Smooth muscle cell (in vitro differentiated cells): ENCODE results near the gene UBE3C. TPM values are rescaled to one million over a fixed set of nuclear protein-coding genes. Genes with fewer than 3 reads are reported as not detected.
"Not testable (repeated sequence)": the region's sequence is repeated elsewhere in the genome, so short reads cannot be mapped to it uniquely, and the experiment has no call there.

Source experiments
- DNase-seq: peaks from one replicate; lab custom pipeline; 2025; ENCODE audit not compliant: unreplicated experiment; lab: John Stamatoyannopoulos, UW
- H2AFZ ChIP-seq: fragments of 200-600 bp; sonication (generic); 2 replicates; pipeline ENCODE4 v1.6.0; 2016; ENCODE audit warnings: antibody characterized with exemption, low read depth, mild to moderate bottlenecking
- H3F3A ChIP-seq: fragments of 200-600 bp; sonication (generic); 2 replicates; pipeline ENCODE4 v1.6.0; 2017; ENCODE audit warnings: antibody characterized with exemption, low read depth
- H3K27ac ChIP-seq: fragments of 200-600 bp; sonication (generic); 2 replicates; pipeline ENCODE4 v1.5.1; 2016; ENCODE audit warnings: low read depth, mild to moderate bottlenecking
- H3K27me3 ChIP-seq: fragments of 200-600 bp; sonication (generic); 2 replicates; pipeline ENCODE4 v1.6.1; 2016; ENCODE audit warnings: low read depth, mild to moderate bottlenecking
- H3K36me3 ChIP-seq: fragments of 200-600 bp; sonication (generic); 2 replicates; pipeline ENCODE4 v1.5.1; 2016; ENCODE audit warnings: low read depth
- H3K4me1 ChIP-seq: fragments of 200-600 bp; sonication (generic); 2 replicates; pipeline ENCODE4 v1.5.1; 2016; ENCODE audit warnings: low read depth
- H3K4me2 ChIP-seq: fragments of 200-600 bp; sonication (generic); 2 replicates; pipeline ENCODE4 v1.6.0; 2016; ENCODE audit warnings: mild to moderate bottlenecking
- H3K4me3 ChIP-seq: fragments of 200-600 bp; sonication (generic); 2 replicates; pipeline ENCODE4 v1.5.1; 2016; ENCODE audit warnings: mild to moderate bottlenecking
- H3K79me2 ChIP-seq: fragments of 200-600 bp; sonication (generic); 2 replicates; pipeline ENCODE4 v1.6.0; 2016; ENCODE audit warnings: low read depth, mild to moderate bottlenecking
- H3K9ac ChIP-seq: fragments of 200-600 bp; sonication (generic); 2 replicates; pipeline ENCODE4 v1.6.0; 2016; ENCODE audit warnings: low read depth
- H3K9me3 ChIP-seq: fragments of 200-600 bp; sonication (generic); replicated peaks from 2 replicates; pipeline ENCODE4 v1.5.1; 2016; ENCODE audit warnings: low read depth
- H4K20me1 ChIP-seq: fragments of 200-600 bp; sonication (generic); 2 replicates; pipeline ENCODE4 v1.6.0; 2016; ENCODE audit warnings: low read depth
- CTCF ChIP-seq: fragments of 200-600 bp; sonication (generic); IDR thresholded peaks from 2 replicates; pipeline ENCODE4 v1.5.1; 2017; ENCODE audit warnings: borderline replicate concordance, mild to moderate bottlenecking, antibody characterized with exemption; ENCODE audit not compliant: insufficient read depth, poor library complexity, severe bottlenecking
- WGBS: methylation state at CpG from one replicate; pipeline ENCODE4 v1.1.7; 2016; ENCODE audit warnings: low lambda C conversion rate; 5-methylcytosine and 5-hydroxymethylcytosine counted together
- polyA plus RNA-seq: library from polyadenylated mRNA; unstranded; fragments of >200 nt; fragmentation: Nextera tagmentation; extraction: Ambion mirVana; gene quantifications from 2 replicates; pipeline ENCODE4 v1.2.1, GENCODE V29; 2016
- total RNA-seq: library from RNA; depleted of rRNA; stranded (reverse); fragments of >200 nt; gene quantifications from 2 replicates; pipeline ENCODE4 v1.2.3, GENCODE V29; 2014

Gene UBE3C
- total and polyA plus RNA-seq, 2 experiments from 2014 or later = 16.3 to 43.1 TPM

GRCh38 chr7:157276731-157277562 lies 138.2 kb downstream of the UBE3C start:
- no peak for DNase-seq
- H3F3A ChIP-seq = peaks cover 3% of the 10 kb centered on the region
- WGBS = 79% methylated on average over 21 of the region's 21 CpGs
- H3K9ac ChIP-seq = no peak overlapping the region
- no peaks in the 10 kb centered on the region for H3K79me2 ChIP-seq
- H3K4me3 ChIP-seq = no peak overlapping the region
- no peaks in the 10 kb centered on the region for H3K36me3 ChIP-seq
- H3K4me1 ChIP-seq = peaks cover 3% of the 10 kb centered on the region
- no peak overlapping the region for H2AFZ ChIP-seq
- no peaks in the 10 kb centered on the region for H3K27me3 ChIP-seq
- no peak for TF ChIP-seq CTCF
- no peaks in the 10 kb centered on the region for H3K9me3 ChIP-seq
- H3K4me2 ChIP-seq = no peak overlapping the region
- no peak overlapping the region for H3K27ac ChIP-seq
- no peaks in the 10 kb centered on the region for H4K20me1 ChIP-seq

- not testable (repeated sequence) for H3K4me2 ChIP-seq, H3K27ac ChIP-seq, H3K9ac ChIP-seq, H3F3A ChIP-seq, H3K27me3 ChIP-seq, H3K4me1 ChIP-seq, H4K20me1 ChIP-seq, H3K79me2 ChIP-seq, H3K9me3 ChIP-seq, DNase-seq, H3K36me3 ChIP-seq, H2AFZ ChIP-seq, H3K4me3 ChIP-seq
- 94% methylated on average over 12 of the region's 12 CpGs for WGBS
Observed at GRCh38 chr7:157277568-157277967, 138.8 kb downstream of the UBE3C start.

GRCh38 chr7:157278167-157278790 lies 139.6 kb downstream of the UBE3C start:
- no peaks in the 10 kb centered on the region for H3K36me3 ChIP-seq
- H4K20me1 ChIP-seq = no peaks in the 10 kb centered on the region
- H3F3A ChIP-seq = peaks cover 1% of the 10 kb centered on the region
- H3K4me1 ChIP-seq = peaks cover 2% of the 10 kb centered on the region
- H3K27ac ChIP-seq = no peak overlapping the region
- no peak overlapping the region for H2AFZ ChIP-seq
- TF ChIP-seq CTCF = no peak
- H3K79me2 ChIP-seq = no peaks in the 10 kb centered on the region
- no peak overlapping the region for H3K4me2 ChIP-seq
- no peak for DNase-seq
- no peak overlapping the region for H3K4me3 ChIP-seq
- WGBS = 89% methylated on average over 11 of the region's 11 CpGs
- H3K9me3 ChIP-seq = no peaks in the 10 kb centered on the region
- no peaks in the 10 kb centered on the region for H3K27me3 ChIP-seq
- no peak overlapping the region for H3K9ac ChIP-seq

GRCh38 chr7:157278791-157279724 lies 140.3 kb downstream of the UBE3C start:
- no peak overlapping the region for H2AFZ ChIP-seq
- H4K20me1 ChIP-seq = no peaks in the 10 kb centered on the region
- H3K27ac ChIP-seq = no peak overlapping the region
- H3K4me1 ChIP-seq = no peaks in the 10 kb centered on the region
- H3K9ac ChIP-seq = no peak overlapping the region
- H3F3A ChIP-seq = no peaks in the 10 kb centered on the region
- H3K79me2 ChIP-seq = no peaks in the 10 kb centered on the region
- H3K27me3 ChIP-seq = no peaks in the 10 kb centered on the region
- no peaks in the 10 kb centered on the region for H3K9me3 ChIP-seq
- no peak overlapping the region for H3K4me3 ChIP-seq
- no peak for DNase-seq
- H3K4me2 ChIP-seq = no peak overlapping the region
- 85% methylated on average over 46 of the region's 77 CpGs for WGBS
- H3K36me3 ChIP-seq = no peaks in the 10 kb centered on the region
- no peak for TF ChIP-seq CTCF
